IPS-18c (cell line): ENCODE data around the gene BIVM.
"Not testable (repeated sequence)": the region's sequence is repeated elsewhere in the genome, so short reads cannot be mapped to it uniquely, and the experiment has no call there.

ENCODE experiments used
- H3K4me3 ChIP-seq: 2 replicates; pipeline ENCODE4 v1.7.0; 2013; ENCODE audit warnings: low read depth, mild to moderate bottlenecking, low read length, moderate library complexity; ENCODE audit not compliant: insufficient read depth
- H3K9me3 ChIP-seq: one replicate; pipeline ENCODE4 v1.6.1; 2013; ENCODE audit warnings: mild to moderate bottlenecking, low read length, moderate library complexity; ENCODE audit not compliant: control insufficient read depth, insufficient read depth

The BIVM gene

GRCh38 chr13:102779436-102780159 lies 19.3 kb upstream of the BIVM start:
- Histone ChIP-seq H3K4me3 (no peak overlapping the region), H3K9me3 (peaks cover 5% of the 10 kb centered on the region)

DNA sequence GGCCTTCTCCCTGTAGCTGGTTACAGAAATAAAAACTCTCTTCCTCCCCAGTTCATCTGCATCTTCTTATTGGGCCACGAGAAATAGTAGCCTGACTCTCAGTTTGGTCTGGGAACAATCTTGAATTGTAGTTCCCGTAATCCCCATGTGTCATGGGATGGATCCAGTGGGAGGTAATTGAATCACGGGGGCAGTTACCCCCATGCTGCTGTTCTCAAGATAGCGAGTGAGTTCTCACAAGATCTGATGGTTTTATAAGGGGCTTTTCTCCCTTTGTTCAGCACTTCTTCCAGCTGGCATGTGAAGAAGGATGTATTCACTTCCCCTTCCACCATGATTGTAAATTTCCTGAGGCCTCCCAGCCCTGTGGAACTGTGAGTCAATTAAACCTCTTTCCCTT lies 18.3 kb upstream of the BIVM start:
- not testable (repeated sequence) for H3K4me3 ChIP-seq, H3K9me3 ChIP-seq

GRCh38 chr13:102781591-102781990 lies 17.3 kb upstream of the BIVM start:
- peaks cover 5% of the 10 kb centered on the region for H3K9me3 ChIP-seq
- no peak overlapping the region for H3K4me3 ChIP-seq

- H3K4me3 ChIP-seq = no peak overlapping the region
These were observed 14.4 kb upstream of the BIVM start for GRCh38 chr13:102784483-102784882.

DNA sequence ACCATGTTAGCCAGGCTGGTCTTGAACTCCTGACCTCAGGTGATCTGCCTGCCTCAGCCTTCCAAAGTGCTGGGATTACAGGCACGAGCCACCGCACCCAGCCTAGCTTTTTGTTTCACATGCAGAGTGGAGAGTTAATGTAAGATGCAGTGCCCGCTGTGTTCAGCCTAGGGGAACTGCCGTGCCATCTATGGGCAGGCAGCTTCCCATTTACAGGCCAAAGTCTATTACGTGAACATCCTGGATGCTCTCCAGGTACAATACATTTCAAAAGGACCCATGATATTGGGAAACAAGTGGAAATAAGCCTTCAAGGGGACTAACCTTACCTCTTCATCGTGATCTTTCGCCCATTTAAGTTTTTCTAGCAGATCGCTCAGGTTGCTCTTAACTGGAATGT lies 10.2 kb upstream of the BIVM start:
- H3K9me3 ChIP-seq = no peaks in the 10 kb centered on the region
- H3K4me3 ChIP-seq = no peak overlapping the region

More at GRCh38 chr13:102784483-102784882, 14.4 kb upstream of the BIVM start:
- peaks cover 5% of the 10 kb centered on the region for H3K9me3 ChIP-seq

DNA sequence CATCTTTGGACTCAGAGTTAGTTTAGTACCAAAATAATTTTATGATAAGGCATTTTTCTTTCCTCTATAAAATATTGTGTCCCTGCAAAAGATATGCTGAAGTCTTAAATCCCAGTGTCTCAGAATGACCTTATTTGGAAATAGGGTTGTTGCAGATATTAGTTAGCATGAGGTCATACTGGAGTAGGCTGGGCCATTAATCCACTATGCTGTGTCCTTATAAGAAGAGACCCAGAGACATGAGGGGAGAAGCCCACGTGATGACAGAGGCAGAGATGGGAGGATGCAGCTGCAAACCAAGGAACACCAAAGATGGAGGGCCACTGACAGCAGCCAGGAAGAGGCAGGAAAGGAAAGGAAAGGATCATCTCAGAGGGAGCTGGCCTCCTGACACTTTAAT lies 6.5 kb upstream of the BIVM start:
- Histone ChIP-seq H3K9me3 (no peaks in the 10 kb centered on the region), H3K4me3 (no peak overlapping the region)

- Histone ChIP-seq H3K9me3 (no peaks in the 10 kb centered on the region), H3K4me3 (no peak overlapping the region; the same call in 1 of the 2 replicates)
These were observed 5.1 kb upstream of the BIVM start for GRCh38 chr13:102793611-102794355.

DNA sequence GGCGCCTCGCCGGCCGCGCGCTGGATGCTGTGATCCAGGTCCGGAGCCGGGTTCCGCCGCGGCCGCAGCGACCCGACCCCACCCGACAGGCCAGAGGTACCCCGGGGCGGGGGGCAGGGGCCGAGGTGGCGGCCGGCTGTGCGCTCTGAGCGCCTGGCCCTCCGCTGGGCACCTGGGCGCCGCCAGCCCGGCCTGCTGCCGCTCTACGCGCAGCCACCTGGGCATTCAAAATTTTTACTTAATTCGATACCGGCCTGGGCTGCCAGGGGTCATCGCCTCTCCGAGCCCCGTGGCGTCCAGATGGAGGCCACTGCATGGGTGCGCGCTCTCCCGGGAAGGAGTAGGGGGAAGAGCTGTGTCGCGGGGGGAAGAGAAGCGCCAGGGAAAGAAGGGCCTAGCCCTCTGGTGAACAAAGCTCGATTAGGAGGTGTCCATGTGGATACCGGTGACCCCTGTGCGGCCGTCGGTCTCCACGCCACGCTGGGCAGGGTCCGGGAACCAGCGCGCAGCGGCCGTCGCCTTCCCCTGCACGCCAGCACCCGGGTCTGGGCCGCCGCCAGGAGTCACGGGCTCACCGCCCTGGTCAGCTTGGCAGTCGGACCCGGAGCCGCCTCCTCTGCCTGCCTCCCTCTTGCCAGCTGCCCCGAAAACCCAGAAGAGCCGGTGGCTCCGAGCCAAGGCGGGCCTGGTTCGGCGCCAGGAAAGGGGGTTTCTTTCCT lies 666 bp downstream of the BIVM start:
- H3K9me3 ChIP-seq = no peaks in the 10 kb centered on the region
- peak overlapping the region; percentile 83 for H3K4me3 ChIP-seq

DNA sequence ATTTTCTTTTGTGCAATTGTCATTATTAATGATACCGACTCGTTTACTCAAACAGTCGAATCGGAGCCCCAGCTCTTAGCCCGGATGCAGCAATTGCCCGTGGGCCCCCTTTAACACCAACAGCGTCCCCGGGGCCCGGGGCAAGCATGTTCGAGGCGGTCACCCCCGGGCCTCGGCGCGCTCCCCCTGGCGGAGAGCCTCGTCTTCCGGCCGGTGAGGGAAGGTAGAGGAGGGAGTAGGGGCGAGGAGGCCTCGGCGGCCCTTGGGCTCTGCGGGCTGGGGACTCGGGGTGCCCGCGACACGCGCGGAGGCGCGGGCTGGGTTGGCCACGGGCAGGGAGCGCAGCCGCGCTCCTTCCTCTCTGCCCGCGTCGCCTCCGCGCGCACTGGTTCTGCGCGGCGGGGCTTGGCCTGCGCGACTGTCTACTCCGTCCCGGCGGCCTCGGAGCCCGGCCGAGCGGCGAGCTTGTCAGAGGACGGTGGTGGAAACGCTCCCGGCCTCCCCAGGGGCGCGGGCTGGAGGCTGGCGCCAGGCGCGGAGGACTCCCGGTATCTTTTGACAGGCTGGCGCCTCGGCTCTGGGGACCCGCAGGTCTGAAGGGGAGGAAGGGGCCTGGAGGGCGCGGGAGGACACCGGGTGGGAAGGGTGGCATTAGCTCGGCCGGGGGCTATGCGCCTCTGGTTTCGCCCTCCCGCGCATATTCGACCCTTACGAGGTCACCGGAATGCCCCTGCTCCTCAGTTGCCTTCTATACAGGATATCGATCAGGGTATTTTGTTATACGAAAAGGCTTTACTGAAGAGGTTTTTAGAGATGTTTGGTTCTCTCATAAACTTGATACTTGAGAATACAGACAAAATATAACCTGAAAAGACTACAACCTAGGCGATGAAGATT lies 1.5 kb downstream of the BIVM start:
- peak overlapping the region; percentile 83 for H3K4me3 ChIP-seq
- no peaks in the 10 kb centered on the region for H3K9me3 ChIP-seq

GRCh38 chr13:102805680-102806079 lies 6.8 kb downstream of the BIVM start:
- no peaks in the 10 kb centered on the region for H3K9me3 ChIP-seq

DNA sequence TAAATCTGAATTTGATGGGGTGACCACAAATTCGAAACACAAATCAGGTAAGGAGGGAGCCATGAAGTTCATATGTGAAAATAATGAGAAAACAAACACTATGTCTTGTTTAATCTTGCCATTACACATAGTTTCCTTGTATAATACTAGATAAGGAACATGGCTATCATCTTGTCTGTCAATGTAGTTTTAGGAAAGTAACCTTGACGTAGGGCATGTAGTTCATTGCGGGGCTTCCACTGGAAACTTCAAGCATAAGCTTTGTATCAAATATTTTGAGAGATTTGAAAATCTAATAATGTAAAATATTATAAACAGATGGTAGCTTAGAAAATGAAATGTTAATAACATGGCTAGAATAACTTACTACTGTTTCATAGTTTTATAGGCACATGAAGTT lies 8.8 kb downstream of the BIVM start:
- H3K9me3 ChIP-seq = no peaks in the 10 kb centered on the region
- H3K4me3 ChIP-seq = no peak overlapping the region

More at GRCh38 chr13:102805680-102806079, 6.8 kb downstream of the BIVM start:
- H3K4me3 ChIP-seq = no peak overlapping the region

DNA sequence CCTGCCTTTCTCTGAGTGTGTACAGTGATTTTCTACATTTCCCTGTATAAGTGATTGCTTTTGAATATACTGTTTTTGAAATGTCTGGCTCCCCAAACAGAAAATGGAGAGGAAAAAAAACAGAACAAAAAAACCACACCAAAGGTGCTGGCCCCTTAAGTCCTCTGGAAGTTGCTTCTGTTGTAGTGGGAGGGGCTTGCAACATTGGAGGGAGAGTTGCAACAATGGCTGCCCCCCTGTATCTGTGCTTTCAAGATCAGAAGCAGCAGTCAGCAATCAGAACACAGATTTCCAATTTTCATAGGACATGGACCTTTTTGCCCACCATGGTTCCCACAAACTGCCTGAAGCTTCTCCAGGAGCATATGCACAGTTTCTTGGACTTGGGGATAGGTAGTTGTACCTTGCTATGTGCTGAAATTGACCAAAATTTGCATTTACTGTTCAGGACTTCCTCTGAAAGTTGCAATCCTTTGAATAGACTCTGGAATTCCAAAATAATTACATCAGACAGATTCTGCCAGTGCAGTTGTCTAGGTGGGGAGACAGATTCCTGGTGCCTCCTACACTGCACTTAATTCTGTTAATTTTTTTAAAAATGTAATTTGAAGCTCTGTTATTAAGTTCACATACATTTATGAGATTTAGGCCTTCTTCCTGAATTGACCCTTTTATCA lies 13.8 kb downstream of the BIVM start:
- H3K9me3 ChIP-seq = no peaks in the 10 kb centered on the region
- H3K4me3 ChIP-seq = no peak overlapping the region

DNA sequence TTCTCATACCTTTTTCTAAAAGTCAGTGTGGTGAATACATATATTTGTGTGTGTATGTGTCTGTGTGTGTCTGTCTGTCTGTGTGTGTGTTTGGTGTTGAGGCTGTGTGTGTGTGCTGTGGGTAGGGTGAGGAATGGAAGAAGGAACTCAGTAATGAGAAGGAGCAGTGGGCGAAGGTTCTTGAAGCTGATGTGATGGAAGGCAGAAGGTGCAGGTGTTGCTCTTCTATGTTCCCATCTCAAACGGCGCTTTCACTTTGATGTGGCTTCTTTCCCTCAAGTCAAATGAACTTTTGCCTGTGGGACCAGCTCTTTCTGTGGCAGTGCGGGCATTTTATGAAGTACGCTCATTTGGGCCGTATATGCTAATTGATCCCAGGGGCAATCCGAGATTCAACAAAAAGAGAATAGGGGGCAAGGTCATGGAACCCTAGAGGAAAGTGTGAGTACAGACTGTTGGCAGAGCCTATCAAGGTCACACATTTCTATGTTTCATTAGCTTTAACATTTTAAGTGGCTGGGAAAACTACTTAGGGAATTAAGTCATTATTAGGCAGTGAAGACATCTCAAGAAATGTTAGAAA lies 15.2 kb downstream of the BIVM start:
- Histone ChIP-seq H3K4me3 (no peak overlapping the region), H3K9me3 (no peaks in the 10 kb centered on the region)

- H3K9me3 ChIP-seq = no peaks in the 10 kb centered on the region
- H3K4me3 ChIP-seq = no peak overlapping the region
These were observed 15.9 kb downstream of the BIVM start for GRCh38 chr13:102814793-102815192.

GRCh38 chr13:102815788-102816187 lies 16.9 kb downstream of the BIVM start:
- Histone ChIP-seq H3K9me3 (no peaks in the 10 kb centered on the region), H3K4me3 (no peak overlapping the region)

GRCh38 chr13:102816708-102817107 lies 17.8 kb downstream of the BIVM start:
- no peaks in the 10 kb centered on the region for H3K9me3 ChIP-seq
- no peak overlapping the region for H3K4me3 ChIP-seq
